ENCODE results near the gene SLC28A1. TPM values are rescaled to one million over a fixed set of nuclear protein-coding genes. Genes with fewer than 3 reads are reported as not detected.

The SLC28A1 gene
- total RNA-seq, 1 experiment from 2014 or later = not detected

DNA sequence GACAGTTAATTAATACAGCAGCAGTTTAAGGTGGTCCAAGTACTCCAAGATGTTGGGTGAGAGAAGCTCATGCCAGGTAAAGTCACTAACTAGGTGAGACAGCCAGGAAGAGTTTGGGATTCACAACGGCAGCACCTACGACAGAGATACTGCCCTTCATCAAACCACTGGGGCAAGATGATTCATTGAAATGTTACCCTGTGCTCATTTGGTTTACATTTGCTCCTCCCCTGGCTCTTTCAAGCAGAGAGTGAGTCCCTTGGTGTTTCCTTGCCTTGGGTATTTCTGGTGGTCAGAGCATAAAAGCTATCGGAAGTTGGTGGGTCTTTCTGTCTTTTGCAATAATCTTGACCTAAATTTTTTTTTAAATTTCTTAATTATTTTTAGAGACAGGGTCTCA is 77.2 kb downstream of the SLC28A1 start:
- Histone ChIP-seq H3K36me3 (no peaks in the 10 kb centered on the region), H3K27me3 (no peaks in the 10 kb centered on the region), H3K4me3 (no peak overlapping the region), H3K9me3 (no peaks in the 10 kb centered on the region; the same call in none of the 2 replicates)
- no peak for DNase-seq

- Histone ChIP-seq H3K9me3 (no peaks in the 10 kb centered on the region; the same call in 1 of the 2 replicates), H3K4me3 (no peak overlapping the region), H3K27me3 (no peaks in the 10 kb centered on the region), H3K36me3 (no peaks in the 10 kb centered on the region)
- DNase-seq = no peak
Measured at GRCh38 chr15:84962955-84963354, 78.5 kb downstream of the SLC28A1 start.

DNA sequence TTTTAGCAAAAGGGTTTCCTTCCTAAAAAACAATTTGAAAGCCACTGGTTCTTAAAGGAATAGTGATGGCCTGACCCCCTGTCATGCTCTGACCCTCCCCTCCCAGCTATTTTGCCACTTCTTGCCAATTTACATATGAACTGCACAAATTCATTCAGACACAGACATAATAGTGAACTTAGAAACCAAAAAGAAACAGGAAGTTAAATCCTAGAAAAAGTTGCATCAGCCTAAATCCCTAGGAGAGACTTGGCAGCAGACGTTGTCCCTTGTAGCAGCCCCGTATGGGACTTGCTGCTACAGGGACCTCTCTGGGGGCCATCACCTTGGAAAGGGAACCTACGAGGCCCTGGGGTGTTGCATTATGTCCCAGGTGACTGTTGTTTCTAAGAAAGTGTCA is 82.9 kb downstream of the SLC28A1 start:
- Histone ChIP-seq H3K36me3 (no peaks in the 10 kb centered on the region), H3K27me3 (no peaks in the 10 kb centered on the region), H3K4me3 (no peak overlapping the region), H3K9me3 (no peaks in the 10 kb centered on the region)
- DNase-seq = no peak

GRCh38 chr15:84968301-84968700 is 83.8 kb downstream of the SLC28A1 start:
- no peaks in the 10 kb centered on the region for H3K36me3 ChIP-seq
- no peak for DNase-seq
- H3K4me3 ChIP-seq = no peak overlapping the region
- no peaks in the 10 kb centered on the region for H3K27me3 ChIP-seq
- no peaks in the 10 kb centered on the region for H3K9me3 ChIP-seq

- no peaks in the 10 kb centered on the region for H3K27me3 ChIP-seq
- DNase-seq = no peak
- no peaks in the 10 kb centered on the region for H3K9me3 ChIP-seq
- no peak overlapping the region for H3K4me3 ChIP-seq
- no peaks in the 10 kb centered on the region for H3K36me3 ChIP-seq
Measured at GRCh38 chr15:84969257-84969656, 84.8 kb downstream of the SLC28A1 start.

DNA sequence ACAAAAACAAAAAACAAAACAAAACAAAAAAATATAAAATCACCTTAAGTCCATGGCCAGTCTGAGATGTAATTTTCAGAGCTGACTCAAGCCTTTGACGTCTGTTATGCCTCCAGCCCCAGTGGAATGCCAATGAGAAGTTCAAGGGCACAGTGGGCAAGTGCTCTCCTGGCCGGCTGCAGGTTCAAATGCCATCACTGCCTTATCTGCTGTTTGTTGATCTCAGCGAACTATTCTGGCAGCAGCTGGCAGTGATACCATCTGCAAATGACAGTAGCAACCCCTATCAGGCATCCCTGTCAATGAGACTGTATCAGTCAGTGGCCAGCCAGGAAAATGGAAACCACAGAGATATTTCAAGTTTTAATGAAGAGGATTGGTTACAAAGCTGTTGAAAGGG is 86.4 kb downstream of the SLC28A1 start:
- H3K4me3 ChIP-seq = no peak overlapping the region
- DNase-seq = no peak
- no peaks in the 10 kb centered on the region for H3K9me3 ChIP-seq
- no peaks in the 10 kb centered on the region for H3K27me3 ChIP-seq
- H3K36me3 ChIP-seq = no peaks in the 10 kb centered on the region

DNA sequence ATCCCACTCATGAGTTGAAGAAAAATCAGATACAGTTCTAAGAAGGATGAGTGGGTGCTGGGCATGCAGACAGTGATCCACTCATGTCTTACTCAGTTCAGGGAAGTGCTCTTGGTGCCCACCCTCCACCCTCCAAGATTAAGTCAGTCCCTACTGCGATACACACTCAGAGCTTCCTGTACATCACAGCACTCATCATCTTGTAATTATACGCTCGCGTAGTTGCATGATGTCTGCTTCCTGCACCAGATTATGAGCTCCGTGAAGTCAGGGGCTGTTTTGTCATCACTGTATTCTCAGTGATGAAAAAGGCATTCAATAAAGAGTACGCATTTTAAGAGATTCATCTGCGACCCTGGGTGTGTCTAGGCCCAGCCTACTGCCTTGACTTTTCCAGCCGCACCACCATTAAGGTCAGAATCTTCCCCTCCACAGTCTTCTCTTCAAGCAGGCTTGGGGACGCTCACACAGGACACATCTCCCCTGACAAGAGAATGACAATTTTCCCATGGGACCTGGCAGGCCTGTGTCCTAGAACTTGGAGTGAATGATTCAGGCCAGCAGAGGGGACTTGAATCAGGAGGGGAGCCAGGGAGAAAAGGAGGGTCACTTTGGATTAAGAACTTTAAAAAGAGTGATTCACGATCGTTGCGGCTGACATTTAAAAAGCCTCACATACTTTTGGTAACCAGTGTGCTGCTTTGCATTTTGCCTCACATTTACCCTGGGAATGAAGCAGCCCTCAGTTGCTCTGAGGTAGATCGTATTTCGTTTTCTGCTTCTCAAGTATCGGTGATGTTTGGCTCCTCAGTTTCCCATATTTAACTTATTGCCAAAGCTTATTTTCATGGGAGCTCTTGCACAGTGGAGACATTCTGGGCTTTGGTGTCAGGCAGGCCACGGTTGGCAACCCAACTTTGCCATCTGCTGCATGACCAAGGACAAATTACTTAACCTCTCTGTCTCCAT is 89.3 kb downstream of the SLC28A1 start:
- H3K27me3 ChIP-seq = no peaks in the 10 kb centered on the region
- H3K9me3 ChIP-seq = no peaks in the 10 kb centered on the region
- H3K36me3 ChIP-seq = no peaks in the 10 kb centered on the region
- DNase-seq = no peak
- H3K4me3 ChIP-seq = no peak overlapping the region

- Histone ChIP-seq H3K9me3 (no peaks in the 10 kb centered on the region), H3K27me3 (no peaks in the 10 kb centered on the region), H3K4me3 (no peak overlapping the region), H3K36me3 (no peaks in the 10 kb centered on the region)
- DNase-seq = no peak
Measured at GRCh38 chr15:84975871-84976351, 91.4 kb downstream of the SLC28A1 start.

GRCh38 chr15:84976746-84977345 is 92.4 kb downstream of the SLC28A1 start:
- no peaks in the 10 kb centered on the region for H3K9me3 ChIP-seq
- H3K4me3 ChIP-seq = no peak overlapping the region
- H3K27me3 ChIP-seq = no peaks in the 10 kb centered on the region
- no peaks in the 10 kb centered on the region for H3K36me3 ChIP-seq
- no peak for DNase-seq

- H3K4me3 ChIP-seq = peak overlapping the region; percentile 76; the same call in 1 of the 2 replicates
Measured at GRCh38 chr15:84979651-84980050, 95.2 kb downstream of the SLC28A1 start.

DNA sequence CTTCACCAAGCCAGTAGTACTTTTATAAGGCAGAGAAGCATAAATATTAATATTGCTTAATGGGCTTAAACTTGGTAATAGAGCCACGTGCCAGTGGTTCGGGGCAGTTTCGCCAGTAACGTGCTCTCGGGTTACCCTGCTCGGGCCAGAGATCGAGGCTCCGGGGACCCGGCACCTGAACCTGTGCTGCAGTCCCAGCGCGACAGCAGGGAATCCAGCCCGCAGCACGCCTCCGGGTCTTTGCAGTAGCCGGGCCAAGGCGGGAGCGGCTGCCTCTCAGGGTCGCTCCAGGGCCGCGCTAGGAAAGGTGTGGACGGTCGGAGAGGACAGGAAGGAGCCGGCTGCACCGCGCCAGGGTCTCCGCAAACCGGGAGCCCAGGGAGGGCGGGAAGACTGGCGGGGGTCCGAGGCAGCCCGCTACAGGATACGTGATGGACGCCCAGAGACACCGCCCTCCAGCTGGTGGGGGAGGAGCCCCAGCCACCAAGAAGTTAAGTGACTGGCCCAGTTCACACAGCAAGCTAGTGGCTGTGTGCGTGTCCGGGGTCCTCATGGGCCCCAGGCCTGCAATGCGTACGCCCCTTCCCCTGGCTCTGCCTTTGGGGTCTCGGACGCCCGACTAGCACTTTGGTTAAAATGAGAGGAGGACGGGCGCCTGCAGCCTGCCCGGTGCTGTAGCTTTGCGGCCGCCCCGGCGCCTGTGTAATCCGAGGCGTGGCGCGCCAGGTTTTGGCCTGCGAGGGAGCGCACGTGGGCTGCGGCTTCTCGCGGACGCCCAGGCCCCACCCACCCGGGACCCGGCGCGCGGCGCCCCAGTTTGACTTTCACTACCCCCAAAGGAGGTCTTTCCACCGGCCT is 96.0 kb downstream of the SLC28A1 start:
- DNase-seq = peak; percentile 85
- Histone ChIP-seq H3K27me3 (no peaks in the 10 kb centered on the region), H3K36me3 (no peaks in the 10 kb centered on the region), H3K4me3 (peak overlapping the region; percentile 76), H3K9me3 (no peaks in the 10 kb centered on the region)

More at GRCh38 chr15:84979651-84980050, 95.2 kb downstream of the SLC28A1 start:
- no peak for DNase-seq
- Histone ChIP-seq H3K27me3 (no peaks in the 10 kb centered on the region), H3K36me3 (no peaks in the 10 kb centered on the region), H3K9me3 (no peaks in the 10 kb centered on the region)

DNA sequence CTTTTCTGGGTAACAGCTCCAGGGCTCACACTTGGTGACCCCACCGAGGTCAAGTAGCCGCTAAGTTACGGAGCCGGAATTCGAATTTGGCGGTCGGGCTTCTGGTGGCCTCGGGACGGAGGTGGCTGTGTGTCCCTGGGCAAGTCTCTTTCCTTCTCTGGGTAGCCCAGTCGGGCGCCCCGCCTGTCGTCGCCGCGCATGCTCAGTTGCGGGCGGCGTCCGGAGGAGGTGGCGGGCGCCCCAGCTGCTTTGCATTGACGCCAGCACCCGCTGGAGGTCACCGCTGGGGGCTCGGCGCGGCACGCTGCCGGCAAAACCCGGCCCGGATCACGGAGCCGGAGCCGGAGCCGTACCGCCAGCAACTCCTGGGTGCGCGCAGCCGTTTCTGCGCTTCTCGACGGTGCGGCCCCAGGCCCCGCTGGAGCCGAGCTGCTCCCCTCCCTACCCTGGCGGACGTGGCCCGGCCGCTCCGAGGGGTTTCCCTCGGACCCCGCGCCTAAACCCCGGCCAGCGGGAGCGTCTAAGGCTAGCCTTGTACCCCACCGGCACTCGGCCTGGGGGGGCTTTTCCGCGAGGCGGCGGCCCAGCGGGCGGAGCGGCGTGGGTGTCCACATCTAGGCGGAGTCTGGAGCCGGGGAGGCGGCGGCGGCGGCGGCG is 96.7 kb downstream of the SLC28A1 start:
- Histone ChIP-seq H3K27me3 (no peaks in the 10 kb centered on the region), H3K9me3 (no peaks in the 10 kb centered on the region)
- DNase-seq = peak; percentile 95

DNA sequence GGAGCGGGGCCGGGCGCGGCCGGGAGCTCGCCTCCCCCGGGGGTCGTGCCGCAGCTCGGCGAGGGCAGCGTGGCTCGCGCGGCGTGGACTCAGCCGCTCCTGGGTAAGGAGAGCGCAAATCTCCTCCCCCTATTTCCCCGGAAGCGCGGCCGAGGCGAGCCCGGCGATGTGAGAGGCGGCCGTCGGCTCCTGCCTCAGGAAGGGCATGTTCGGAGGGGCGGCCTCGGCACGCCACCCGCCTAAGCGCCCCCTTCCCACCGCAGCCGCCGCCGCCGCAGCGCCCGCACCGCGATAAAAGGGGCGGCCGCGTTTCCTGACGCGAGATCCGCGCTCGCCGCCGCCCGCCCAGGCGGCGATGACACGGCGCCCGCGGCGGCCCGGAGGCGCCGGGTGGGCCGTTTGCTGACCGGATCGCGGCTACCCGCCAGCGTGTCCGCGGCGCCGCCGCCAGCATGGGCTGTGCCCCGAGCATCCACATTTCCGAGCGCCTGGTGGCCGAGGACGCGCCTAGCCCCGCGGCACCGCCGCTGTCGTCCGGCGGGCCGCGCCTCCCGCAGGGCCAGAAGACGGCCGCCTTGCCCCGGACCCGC is 97.3 kb downstream of the SLC28A1 start, which contains the start of gene PDE8A:
TSS of gene PDE8A (plus strand) at position 146 of the 590 bp plus-strand sequence. CDS start at position 453, 307 bp downstream.
- Histone ChIP-seq H3K27me3 (no peaks in the 10 kb centered on the region), H3K4me3 (peak within 1 kb of the TSS; percentile 76), H3K9me3 (no peaks in the 10 kb centered on the region), H3K36me3 (no peaks in the 10 kb centered on the region)
- DNase-seq = peak; percentile 39

More for the DNA sequence above, 96.7 kb downstream of the SLC28A1 start:
- H3K4me3 ChIP-seq = peak overlapping the region; percentile 76
- no peaks in the 10 kb centered on the region for H3K36me3 ChIP-seq

DNA sequence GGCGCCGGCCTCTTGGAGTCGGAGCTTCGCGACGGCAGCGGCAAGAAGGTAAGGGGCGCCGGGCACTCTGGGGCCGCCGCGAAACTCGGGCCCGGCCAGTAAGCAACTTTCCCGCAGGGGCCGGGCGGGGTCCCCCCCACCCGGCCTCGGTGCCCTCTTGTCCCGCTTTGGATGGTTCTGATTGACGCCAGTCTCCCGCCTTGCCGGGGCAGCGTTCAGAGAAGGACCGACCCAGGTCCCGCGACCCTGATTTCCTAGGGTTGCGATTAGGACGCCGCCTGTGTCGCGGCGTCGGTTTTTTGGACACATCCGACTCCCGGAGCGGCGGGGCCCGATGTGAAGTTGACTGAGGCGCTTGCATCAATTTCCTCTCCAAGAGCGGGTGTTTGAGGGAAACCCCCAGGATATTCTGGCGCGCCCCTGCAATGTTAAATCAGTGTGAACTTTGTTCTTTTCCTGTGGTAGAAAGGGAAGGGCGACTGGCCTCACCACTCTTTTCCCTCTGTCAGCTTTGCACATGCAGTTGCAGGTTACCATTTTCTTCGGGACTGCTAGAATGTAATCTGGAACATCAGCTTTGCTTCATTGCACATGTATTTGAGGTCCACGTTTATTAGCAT is 97.9 kb downstream of the SLC28A1 start:
- Histone ChIP-seq H3K36me3 (no peaks in the 10 kb centered on the region), H3K9me3 (no peaks in the 10 kb centered on the region), H3K4me3 (peak overlapping the region; percentile 76), H3K27me3 (no peaks in the 10 kb centered on the region)
- peak; percentile 38 for DNase-seq

DNA sequence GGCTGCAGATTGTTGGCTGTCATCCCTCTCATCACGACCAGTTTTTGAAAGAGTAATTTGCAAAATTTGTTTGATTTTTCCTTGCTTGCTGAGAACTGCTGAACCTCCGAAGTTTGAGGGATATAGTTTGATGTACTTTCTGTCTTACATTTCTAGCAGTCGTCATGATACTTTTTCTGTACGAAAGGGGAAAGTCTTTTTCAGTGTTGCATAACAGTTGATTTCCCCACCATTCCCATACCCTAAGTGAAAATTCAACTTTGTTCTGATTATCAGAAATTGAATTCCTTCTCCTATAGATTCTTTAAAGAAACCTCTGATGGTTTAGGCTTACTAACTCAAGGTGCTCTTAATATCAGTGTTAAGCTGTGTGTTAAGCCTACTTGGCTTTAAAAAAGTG is 98.8 kb downstream of the SLC28A1 start:
- Histone ChIP-seq H3K4me3 (peak overlapping the region; percentile 76), H3K36me3 (no peaks in the 10 kb centered on the region), H3K9me3 (no peaks in the 10 kb centered on the region), H3K27me3 (no peaks in the 10 kb centered on the region)
- DNase-seq = no peak

All from MG63 (cell line).